ENCODE results near the gene BICD2. TPM values are rescaled to one million over a fixed set of nuclear protein-coding genes. Genes with fewer than 3 reads are reported as not detected.

BICD2 gene
- total and polyA plus RNA-seq, 2 of the 13 experiments (the other 11 are each of a cell fraction or from before 2014, with no cell fraction given): 5.1 to 17.4 TPM

- TF ChIP-seq FOXK2 (IDR thresholded peaks at IDR 0.05): no peak
- TF ChIP-seq, protein P1, sequence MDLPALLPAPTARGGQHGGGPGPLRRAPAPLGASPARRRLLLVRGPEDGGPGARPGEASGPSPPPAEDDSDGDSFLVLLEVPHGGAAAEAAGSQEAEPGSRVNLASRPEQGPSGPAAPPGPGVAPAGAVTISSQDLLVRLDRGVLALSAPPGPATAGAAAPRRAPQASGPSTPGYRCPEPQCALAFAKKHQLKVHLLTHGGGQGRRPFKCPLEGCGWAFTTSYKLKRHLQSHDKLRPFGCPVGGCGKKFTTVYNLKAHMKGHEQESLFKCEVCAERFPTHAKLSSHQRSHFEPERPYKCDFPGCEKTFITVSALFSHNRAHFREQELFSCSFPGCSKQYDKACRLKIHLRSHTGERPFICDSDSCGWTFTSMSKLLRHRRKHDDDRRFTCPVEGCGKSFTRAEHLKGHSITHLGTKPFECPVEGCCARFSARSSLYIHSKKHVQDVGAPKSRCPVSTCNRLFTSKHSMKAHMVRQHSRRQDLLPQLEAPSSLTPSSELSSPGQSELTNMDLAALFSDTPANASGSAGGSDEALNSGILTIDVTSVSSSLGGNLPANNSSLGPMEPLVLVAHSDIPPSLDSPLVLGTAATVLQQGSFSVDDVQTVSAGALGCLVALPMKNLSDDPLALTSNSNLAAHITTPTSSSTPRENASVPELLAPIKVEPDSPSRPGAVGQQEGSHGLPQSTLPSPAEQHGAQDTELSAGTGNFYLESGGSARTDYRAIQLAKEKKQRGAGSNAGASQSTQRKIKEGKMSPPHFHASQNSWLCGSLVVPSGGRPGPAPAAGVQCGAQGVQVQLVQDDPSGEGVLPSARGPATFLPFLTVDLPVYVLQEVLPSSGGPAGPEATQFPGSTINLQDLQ (CRISPR knock-in tag; IDR thresholded peaks at IDR 0.05): peak; percentile 75; the same call in 1 of the 2 replicates
- TF ChIP-seq, protein P2, sequence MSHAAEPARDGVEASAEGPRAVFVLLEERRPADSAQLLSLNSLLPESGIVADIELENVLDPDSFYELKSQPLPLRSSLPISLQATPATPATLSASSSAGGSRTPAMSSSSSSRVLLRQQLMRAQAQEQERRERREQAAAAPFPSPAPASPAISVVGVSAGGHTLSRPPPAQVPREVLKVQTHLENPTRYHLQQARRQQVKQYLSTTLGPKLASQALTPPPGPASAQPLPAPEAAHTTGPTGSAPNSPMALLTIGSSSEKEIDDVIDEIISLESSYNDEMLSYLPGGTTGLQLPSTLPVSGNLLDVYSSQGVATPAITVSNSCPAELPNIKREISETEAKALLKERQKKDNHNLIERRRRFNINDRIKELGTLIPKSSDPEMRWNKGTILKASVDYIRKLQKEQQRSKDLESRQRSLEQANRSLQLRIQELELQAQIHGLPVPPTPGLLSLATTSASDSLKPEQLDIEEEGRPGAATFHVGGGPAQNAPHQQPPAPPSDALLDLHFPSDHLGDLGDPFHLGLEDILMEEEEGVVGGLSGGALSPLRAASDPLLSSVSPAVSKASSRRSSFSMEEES (CRISPR knock-in tag; IDR thresholded peaks at IDR 0.05): 0 out of 2 replicates have a peak, but pooled peaks have one; percentile 51
- TF ChIP-seq GLMP (CRISPR knock-in tag; IDR thresholded peaks at IDR 0.05; ENCODE audit: borderline replicate concordance): no peak
- TF ChIP-seq TBL1XR1 (IDR thresholded peaks at IDR 0.05; ENCODE audit: borderline replicate concordance, low read length, partially characterized antibody): no peak
- no peak for TF ChIP-seq PHB2 (IDR thresholded peaks at IDR 0.05; ENCODE audit: partially characterized antibody)
- TF ChIP-seq, protein P3, sequence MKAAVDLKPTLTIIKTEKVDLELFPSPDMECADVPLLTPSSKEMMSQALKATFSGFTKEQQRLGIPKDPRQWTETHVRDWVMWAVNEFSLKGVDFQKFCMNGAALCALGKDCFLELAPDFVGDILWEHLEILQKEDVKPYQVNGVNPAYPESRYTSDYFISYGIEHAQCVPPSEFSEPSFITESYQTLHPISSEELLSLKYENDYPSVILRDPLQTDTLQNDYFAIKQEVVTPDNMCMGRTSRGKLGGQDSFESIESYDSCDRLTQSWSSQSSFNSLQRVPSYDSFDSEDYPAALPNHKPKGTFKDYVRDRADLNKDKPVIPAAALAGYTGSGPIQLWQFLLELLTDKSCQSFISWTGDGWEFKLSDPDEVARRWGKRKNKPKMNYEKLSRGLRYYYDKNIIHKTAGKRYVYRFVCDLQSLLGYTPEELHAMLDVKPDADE (CRISPR knock-in tag; IDR thresholded peaks at IDR 0.05): no peak
- no peak for TF ChIP-seq ISX (CRISPR knock-in tag; conservative IDR thresholded peaks at IDR 0.05)
- TF ChIP-seq, protein P4, sequence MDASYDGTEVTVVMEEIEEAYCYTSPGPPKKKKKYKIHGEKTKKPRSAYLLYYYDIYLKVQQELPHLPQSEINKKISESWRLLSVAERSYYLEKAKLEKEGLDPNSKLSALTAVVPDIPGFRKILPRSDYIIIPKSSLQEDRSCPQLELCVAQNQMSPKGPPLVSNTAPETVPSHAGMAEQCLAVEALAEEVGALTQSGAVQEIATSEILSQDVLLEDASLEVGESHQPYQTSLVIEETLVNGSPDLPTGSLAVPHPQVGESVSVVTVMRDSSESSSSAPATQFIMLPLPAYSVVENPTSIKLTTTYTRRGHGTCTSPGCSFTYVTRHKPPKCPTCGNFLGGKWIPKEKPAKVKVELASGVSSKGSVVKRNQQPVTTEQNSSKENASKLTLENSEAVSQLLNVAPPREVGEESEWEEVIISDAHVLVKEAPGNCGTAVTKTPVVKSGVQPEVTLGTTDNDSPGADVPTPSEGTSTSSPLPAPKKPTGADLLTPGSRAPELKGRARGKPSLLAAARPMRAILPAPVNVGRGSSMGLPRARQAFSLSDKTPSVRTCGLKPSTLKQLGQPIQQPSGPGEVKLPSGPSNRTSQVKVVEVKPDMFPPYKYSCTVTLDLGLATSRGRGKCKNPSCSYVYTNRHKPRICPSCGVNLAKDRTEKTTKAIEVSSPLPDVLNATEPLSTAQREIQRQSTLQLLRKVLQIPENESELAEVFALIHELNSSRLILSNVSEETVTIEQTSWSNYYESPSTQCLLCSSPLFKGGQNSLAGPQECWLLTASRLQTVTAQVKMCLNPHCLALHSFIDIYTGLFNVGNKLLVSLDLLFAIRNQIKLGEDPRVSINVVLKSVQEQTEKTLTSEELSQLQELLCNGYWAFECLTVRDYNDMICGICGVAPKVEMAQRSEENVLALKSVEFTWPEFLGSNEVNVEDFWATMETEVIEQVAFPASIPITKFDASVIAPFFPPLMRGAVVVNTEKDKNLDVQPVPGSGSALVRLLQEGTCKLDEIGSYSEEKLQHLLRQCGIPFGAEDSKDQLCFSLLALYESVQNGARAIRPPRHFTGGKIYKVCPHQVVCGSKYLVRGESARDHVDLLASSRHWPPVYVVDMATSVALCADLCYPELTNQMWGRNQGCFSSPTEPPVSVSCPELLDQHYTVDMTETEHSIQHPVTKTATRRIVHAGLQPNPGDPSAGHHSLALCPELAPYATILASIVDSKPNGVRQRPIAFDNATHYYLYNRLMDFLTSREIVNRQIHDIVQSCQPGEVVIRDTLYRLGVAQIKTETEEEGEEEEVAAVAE (CRISPR knock-in tag; IDR thresholded peaks at IDR 0.05; ENCODE audit: borderline replicate concordance): peak; percentile 61; the same call in 1 of the 2 replicates
- peak; percentile 72 for TF ChIP-seq TGIF2 (CRISPR knock-in tag; IDR thresholded peaks at IDR 0.05)
- no peak for TF ChIP-seq SMC3 (IDR thresholded peaks at IDR 0.05; ENCODE audit: low read length)
- TF ChIP-seq PRDM10 (CRISPR knock-in tag; IDR thresholded peaks at IDR 0.05; ENCODE audit: low read depth): peak; percentile 58; the same call in 1 of the 2 replicates
- TF ChIP-seq ZC3H13 (CRISPR knock-in tag; IDR thresholded peaks at IDR 0.05): peak; percentile 66
Measured at GRCh38 chr9:92669890-92670708, 94.5 kb downstream of the BICD2 start, which contains the start of gene IPPK (continued).

All from HepG2 (cell line).